NCI-H187 treated with DMSO at 0.1 percent for 48 hours (cell line): ENCODE measurements around the gene BRINP3.

ENCODE experiments used
- DNase-seq: peaks from one replicate; lab custom pipeline; 2025; lab: John Stamatoyannopoulos, UW

BRINP3 gene

GRCh38 chr1:190322274-190322673, 155.4 kb downstream of the BRINP3 start:
- DNase-seq = no peak

- no peak for DNase-seq
These were observed 156.7 kb downstream of the BRINP3 start for GRCh38 chr1:190320952-190321351.

GRCh38 chr1:190312763-190313162, 164.9 kb downstream of the BRINP3 start:
- DNase-seq = no peak

GRCh38 chr1:190303501-190303900, 174.2 kb downstream of the BRINP3 start:
- DNase-seq = no peak

- DNase-seq = no peak
These were observed 181.2 kb downstream of the BRINP3 start for GRCh38 chr1:190296453-190296852.

GRCh38 chr1:190289897-190290296, 187.8 kb downstream of the BRINP3 start:
- no peak for DNase-seq

- DNase-seq = no peak
These were observed 191.6 kb downstream of the BRINP3 start for GRCh38 chr1:190286111-190286510.

- DNase-seq = no peak
These were observed 200.6 kb downstream of the BRINP3 start for GRCh38 chr1:190277107-190277506.

- no peak for DNase-seq
These were observed 202.9 kb downstream of the BRINP3 start for GRCh38 chr1:190274721-190275120.

GRCh38 chr1:190273161-190273560, 204.5 kb downstream of the BRINP3 start:
- DNase-seq = no peak

- DNase-seq = no peak
These were observed 215.1 kb downstream of the BRINP3 start for GRCh38 chr1:190262538-190262937.

- no peak for DNase-seq
These were observed 218.2 kb downstream of the BRINP3 start for GRCh38 chr1:190259424-190259823.

- DNase-seq = no peak
These were observed 219.7 kb downstream of the BRINP3 start for GRCh38 chr1:190258003-190258402.

GRCh38 chr1:190252046-190252445, 225.6 kb downstream of the BRINP3 start:
- no peak for DNase-seq

- no peak for DNase-seq
These were observed 227.3 kb downstream of the BRINP3 start for GRCh38 chr1:190250368-190250767.

GRCh38 chr1:190244406-190244805, 233.3 kb downstream of the BRINP3 start:
- no peak for DNase-seq

GRCh38 chr1:190243056-190243455, 234.6 kb downstream of the BRINP3 start:
- no peak for DNase-seq

- no peak for DNase-seq
These were observed 251.7 kb downstream of the BRINP3 start for GRCh38 chr1:190226006-190226405.

GRCh38 chr1:190212450-190212849, 265.2 kb downstream of the BRINP3 start:
- no peak for DNase-seq

- no peak for DNase-seq
These were observed 269.9 kb downstream of the BRINP3 start for GRCh38 chr1:190207733-190208132.

- no peak for DNase-seq
These were observed 272.0 kb downstream of the BRINP3 start for GRCh38 chr1:190205713-190206112.

GRCh38 chr1:190196020-190196419, 281.6 kb downstream of the BRINP3 start:
- no peak for DNase-seq

GRCh38 chr1:190193508-190194115, 284.1 kb downstream of the BRINP3 start:
- no peak for DNase-seq

- DNase-seq = no peak
These were observed 285.0 kb downstream of the BRINP3 start for GRCh38 chr1:190192627-190193026.

- DNase-seq = no peak
These were observed 294.1 kb downstream of the BRINP3 start for GRCh38 chr1:190183588-190183987.
